Brain microvascular endothelial cell (primary cell): ENCODE results near the gene ZNF620.

ENCODE experiments used
- DNase-seq: peaks from one replicate; pipeline ENCODE4 v3.0.0-alpha.2; 2020
- H3K27ac ChIP-seq: fragments of 250-450 bp; sonication (Bioruptor Pico); 2 replicates; pipeline ENCODE4 v1.5.1; 2020; ENCODE audit warnings: mild to moderate bottlenecking, moderate library complexity
- H3K27me3 ChIP-seq: fragments of 250-450 bp; sonication (Bioruptor Pico); replicated peaks from 2 replicates; pipeline ENCODE4 v1.5.1; 2020; ENCODE audit warnings: mild to moderate bottlenecking
- H3K36me3 ChIP-seq: fragments of 250-450 bp; sonication (Bioruptor Pico); replicated peaks from 2 replicates; pipeline ENCODE4 v1.5.1; 2020; ENCODE audit warnings: mild to moderate bottlenecking
- H3K4me3 ChIP-seq: 2 replicates; pipeline ENCODE4 v1.5.1; 2011; ENCODE audit warnings: low read depth, mild to moderate bottlenecking, control low read depth, low read length, moderate library complexity
- CTCF ChIP-seq: IDR thresholded peaks from 2 replicates; pipeline ENCODE4 v1.5.1; 2011; ENCODE audit warnings: low read depth, mild to moderate bottlenecking, moderate library complexity, low read length, control low read depth, inconsistent platforms; ENCODE audit errors: missing control alignments
- in situ Hi-C: cut with HindIII; loops from 2 replicates; pipeline ENCODE4 v1.10.0; 2017; ENCODE audit warnings: low sequenced_read_pairs, low pct_ligation_motif_present

ZNF620 gene

GRCh38 chr3:40463579-40463978 lies 42.3 kb upstream of the ZNF620 start:
- TF ChIP-seq CTCF, result no peak
- no peak overlapping the region for H3K4me3 ChIP-seq
- in situ Hi-C loops, result no loop called here
- H3K27me3 ChIP-seq, result no peaks in the 10 kb centered on the region
- peaks cover 58% of the 10 kb centered on the region for H3K36me3 ChIP-seq
- no peak for DNase-seq
- no peak overlapping the region for H3K27ac ChIP-seq

- DNase-seq, result no peak
- H3K4me3 ChIP-seq, result no peak overlapping the region
- no peak for TF ChIP-seq CTCF
- H3K27me3 ChIP-seq, result no peaks in the 10 kb centered on the region
- H3K36me3 ChIP-seq, result peaks cover 49% of the 10 kb centered on the region
- in situ Hi-C loops, result no loop called here
- H3K27ac ChIP-seq, result no peak overlapping the region
Observed at GRCh38 chr3:40464339-40465110, 41.3 kb upstream of the ZNF620 start.

GRCh38 chr3:40465111-40465407 lies 40.8 kb upstream of the ZNF620 start:
- H3K27me3 ChIP-seq, result no peaks in the 10 kb centered on the region
- no peak for DNase-seq
- in situ Hi-C loops, result no loop called here
- H3K4me3 ChIP-seq, result no peak overlapping the region
- TF ChIP-seq CTCF, result no peak
- peaks cover 46% of the 10 kb centered on the region for H3K36me3 ChIP-seq
- no peak overlapping the region for H3K27ac ChIP-seq

- Histone ChIP-seq H3K27me3 (no peaks in the 10 kb centered on the region), H3K4me3 (no peak overlapping the region), H3K27ac (no peak overlapping the region), H3K36me3 (peaks cover 43% of the 10 kb centered on the region)
- no peak for TF ChIP-seq CTCF
- in situ Hi-C loops, result no loop called here
- no peak for DNase-seq
Observed at GRCh38 chr3:40465456-40465855, 40.4 kb upstream of the ZNF620 start.

GRCh38 chr3:40468018-40468417 lies 37.8 kb upstream of the ZNF620 start:
- no peak for TF ChIP-seq CTCF
- no peak for DNase-seq
- H3K4me3 ChIP-seq, result no peak overlapping the region
- no peak overlapping the region for H3K27ac ChIP-seq
- H3K27me3 ChIP-seq, result no peaks in the 10 kb centered on the region
- in situ Hi-C loops, result no loop called here
- H3K36me3 ChIP-seq, result peaks cover 19% of the 10 kb centered on the region

GRCh38 chr3:40470701-40471100 lies 35.1 kb upstream of the ZNF620 start:
- no peak for DNase-seq
- in situ Hi-C loops, result no loop called here

More at GRCh38 chr3:40470701-40471100, 35.1 kb upstream of the ZNF620 start:
- no peak for TF ChIP-seq CTCF
- Histone ChIP-seq H3K27ac (no peak overlapping the region), H3K4me3 (no peak overlapping the region), H3K27me3 (no peaks in the 10 kb centered on the region), H3K36me3 (no peaks in the 10 kb centered on the region)
